Measurements from ENCODE around the gene BDKRB1.

The BDKRB1 gene

DNA sequence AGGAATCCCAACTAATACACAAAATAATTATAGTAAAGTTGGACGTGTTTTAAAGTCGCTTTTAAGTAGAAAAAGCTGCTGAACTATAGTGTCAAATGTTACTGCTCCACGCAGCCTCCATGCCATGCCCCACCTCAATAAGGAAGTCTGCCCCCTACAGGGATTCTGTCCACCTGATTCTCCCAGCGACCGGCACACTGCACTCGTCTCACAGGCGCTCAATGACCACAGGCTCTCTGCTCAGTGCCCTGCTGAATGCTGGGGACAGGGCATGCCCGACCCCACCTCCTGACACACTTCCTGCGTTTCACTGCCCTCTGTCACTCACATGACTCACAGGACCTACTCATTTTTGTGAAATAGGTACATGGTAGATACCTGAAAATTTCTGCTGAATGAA is 48.9 kb downstream of the BDKRB1 start:
- H3K27ac ChIP-seq, result no peak overlapping the region
- H3K79me2 ChIP-seq (ENCODE audit: insufficient read depth, low read depth), result no peaks in the 10 kb centered on the region
- TF ChIP-seq, protein P1, sequence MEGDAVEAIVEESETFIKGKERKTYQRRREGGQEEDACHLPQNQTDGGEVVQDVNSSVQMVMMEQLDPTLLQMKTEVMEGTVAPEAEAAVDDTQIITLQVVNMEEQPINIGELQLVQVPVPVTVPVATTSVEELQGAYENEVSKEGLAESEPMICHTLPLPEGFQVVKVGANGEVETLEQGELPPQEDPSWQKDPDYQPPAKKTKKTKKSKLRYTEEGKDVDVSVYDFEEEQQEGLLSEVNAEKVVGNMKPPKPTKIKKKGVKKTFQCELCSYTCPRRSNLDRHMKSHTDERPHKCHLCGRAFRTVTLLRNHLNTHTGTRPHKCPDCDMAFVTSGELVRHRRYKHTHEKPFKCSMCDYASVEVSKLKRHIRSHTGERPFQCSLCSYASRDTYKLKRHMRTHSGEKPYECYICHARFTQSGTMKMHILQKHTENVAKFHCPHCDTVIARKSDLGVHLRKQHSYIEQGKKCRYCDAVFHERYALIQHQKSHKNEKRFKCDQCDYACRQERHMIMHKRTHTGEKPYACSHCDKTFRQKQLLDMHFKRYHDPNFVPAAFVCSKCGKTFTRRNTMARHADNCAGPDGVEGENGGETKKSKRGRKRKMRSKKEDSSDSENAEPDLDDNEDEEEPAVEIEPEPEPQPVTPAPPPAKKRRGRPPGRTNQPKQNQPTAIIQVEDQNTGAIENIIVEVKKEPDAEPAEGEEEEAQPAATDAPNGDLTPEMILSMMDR (conservative IDR thresholded peaks at IDR 0.05; ENCODE audit: low read depth, low read length), result no peak
- no peaks in the 10 kb centered on the region for H4K20me1 ChIP-seq (ENCODE audit: insufficient read depth)
- no peak overlapping the region for H3K4me2 ChIP-seq
- no peaks in the 10 kb centered on the region for H3K27me3 ChIP-seq (ENCODE audit: insufficient read depth, low read depth)
- H3K36me3 ChIP-seq (ENCODE audit: insufficient read depth), result no peaks in the 10 kb centered on the region
- H3K4me1 ChIP-seq (ENCODE audit: low read depth, poor library complexity, severe bottlenecking), result no peaks in the 10 kb centered on the region
- no peak overlapping the region for H3K4me3 ChIP-seq (IDR thresholded peaks at IDR 0.05; ENCODE audit: insufficient read depth, low read depth, low read length)
- H3K9ac ChIP-seq, result no peak overlapping the region
- H2AFZ ChIP-seq (ENCODE audit: low read depth), result no peak overlapping the region

DNA sequence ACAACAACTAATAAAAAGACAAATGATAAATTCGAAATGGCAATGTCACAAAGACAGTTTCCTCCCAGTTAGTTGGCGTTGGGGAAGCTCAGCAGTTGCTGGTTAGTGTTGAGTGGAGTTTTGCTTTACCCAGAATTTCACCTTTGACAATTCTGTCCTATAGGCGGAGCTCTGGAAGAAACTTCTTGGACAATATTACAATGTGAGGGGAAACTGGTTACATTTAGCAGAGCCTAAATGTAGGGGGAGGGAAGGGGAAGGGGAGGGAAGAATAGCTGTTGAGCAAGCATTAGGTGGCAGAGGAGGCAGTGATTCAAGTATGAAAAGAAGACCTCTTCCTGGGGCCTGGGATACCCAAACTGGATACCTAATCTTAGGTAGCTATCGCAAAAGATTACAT is 51.4 kb downstream of the BDKRB1 start:
- no peak overlapping the region for H3K4me2 ChIP-seq
- no peak overlapping the region for H3K27ac ChIP-seq
- no peaks in the 10 kb centered on the region for H3K27me3 ChIP-seq (ENCODE audit: insufficient read depth, low read depth)
- no peaks in the 10 kb centered on the region for H4K20me1 ChIP-seq (ENCODE audit: insufficient read depth)
- H3K36me3 ChIP-seq (ENCODE audit: insufficient read depth), result no peaks in the 10 kb centered on the region
- no peaks in the 10 kb centered on the region for H3K79me2 ChIP-seq (ENCODE audit: insufficient read depth, low read depth)
- no peak overlapping the region for H3K4me3 ChIP-seq (IDR thresholded peaks at IDR 0.05; ENCODE audit: insufficient read depth, low read depth, low read length)
- no peaks in the 10 kb centered on the region for H3K4me1 ChIP-seq (ENCODE audit: low read depth, poor library complexity, severe bottlenecking)
- H3K9ac ChIP-seq, result no peak overlapping the region
- TF ChIP-seq, protein P1 (conservative IDR thresholded peaks at IDR 0.05; ENCODE audit: low read depth, low read length), result no peak
- no peak overlapping the region for H2AFZ ChIP-seq (ENCODE audit: low read depth)

DNA sequence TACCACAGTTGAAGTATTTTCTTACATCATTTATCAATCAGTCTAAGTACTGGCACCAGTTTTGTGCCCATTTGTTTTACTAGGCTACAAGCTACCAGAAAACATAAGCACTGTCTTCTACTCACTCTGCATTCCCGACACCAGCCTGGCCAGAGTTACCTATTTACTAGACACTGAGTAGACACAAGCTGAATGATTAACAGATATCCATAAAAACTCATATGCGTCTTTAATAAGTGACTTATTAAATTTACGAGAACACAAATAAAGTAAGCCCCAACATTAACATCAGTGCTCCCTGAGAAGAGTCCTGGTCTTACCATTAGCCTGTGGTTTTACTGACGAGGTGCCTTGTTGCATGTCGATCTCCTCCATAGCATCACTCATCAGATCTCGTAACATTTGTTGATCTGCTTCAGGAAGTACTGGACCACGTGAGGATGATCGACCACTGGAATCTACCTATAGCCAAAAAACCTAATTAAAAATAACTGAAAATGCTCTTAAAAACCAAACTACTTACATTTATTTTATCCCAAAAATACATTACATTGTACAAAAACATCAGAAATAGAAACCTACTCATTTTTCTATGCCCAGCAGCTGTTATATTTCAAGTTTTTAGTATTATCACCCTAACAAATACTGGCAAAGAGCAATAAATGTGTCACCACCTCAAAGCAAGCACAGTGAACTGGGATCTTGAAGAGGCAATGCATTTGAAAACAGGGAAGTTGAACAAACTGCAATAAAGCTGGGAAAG is 53.3 kb downstream of the BDKRB1 start:
- no peaks in the 10 kb centered on the region for H3K79me2 ChIP-seq (ENCODE audit: insufficient read depth, low read depth)
- TF ChIP-seq, protein P1 (conservative IDR thresholded peaks at IDR 0.05; ENCODE audit: low read depth, low read length), result no peak
- H3K4me2 ChIP-seq, result no peak overlapping the region
- no peaks in the 10 kb centered on the region for H3K4me1 ChIP-seq (ENCODE audit: low read depth, poor library complexity, severe bottlenecking)
- H3K9ac ChIP-seq, result no peak overlapping the region
- H3K36me3 ChIP-seq (ENCODE audit: insufficient read depth), result no peaks in the 10 kb centered on the region
- H3K27me3 ChIP-seq (ENCODE audit: insufficient read depth, low read depth), result no peaks in the 10 kb centered on the region
- no peak overlapping the region for H3K4me3 ChIP-seq (IDR thresholded peaks at IDR 0.05; ENCODE audit: insufficient read depth, low read depth, low read length)
- H2AFZ ChIP-seq (ENCODE audit: low read depth), result no peak overlapping the region
- no peaks in the 10 kb centered on the region for H4K20me1 ChIP-seq (ENCODE audit: insufficient read depth)
- no peak overlapping the region for H3K27ac ChIP-seq

DNA sequence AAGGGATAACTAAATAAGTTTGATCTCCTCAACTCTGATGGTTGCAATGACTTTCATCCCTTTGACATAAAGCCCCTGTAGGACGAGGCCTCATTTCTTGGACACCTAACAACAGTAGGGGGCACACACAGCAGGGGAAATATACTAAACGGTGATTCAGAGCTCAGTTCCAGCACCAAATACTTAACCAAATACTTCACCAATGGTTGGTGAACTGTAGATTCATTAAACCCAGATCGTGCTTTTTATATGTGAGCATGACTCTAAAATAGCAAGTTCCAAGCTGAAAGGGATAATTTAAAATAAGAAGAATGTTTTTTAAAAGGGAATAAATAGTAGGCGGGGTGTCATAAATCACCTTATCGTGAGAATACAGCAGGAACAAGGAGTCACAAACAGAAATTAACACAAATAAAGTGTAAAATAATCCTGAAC is 53.9 kb downstream of the BDKRB1 start:
- H3K27me3 ChIP-seq (ENCODE audit: insufficient read depth, low read depth), result no peaks in the 10 kb centered on the region
- H3K79me2 ChIP-seq (ENCODE audit: insufficient read depth, low read depth), result no peaks in the 10 kb centered on the region
- H3K27ac ChIP-seq, result no peak overlapping the region
- H3K9ac ChIP-seq, result no peak overlapping the region
- no peaks in the 10 kb centered on the region for H3K4me1 ChIP-seq (ENCODE audit: low read depth, poor library complexity, severe bottlenecking)
- H4K20me1 ChIP-seq (ENCODE audit: insufficient read depth), result no peaks in the 10 kb centered on the region
- no peak overlapping the region for H3K4me2 ChIP-seq
- TF ChIP-seq, protein P1 (conservative IDR thresholded peaks at IDR 0.05; ENCODE audit: low read depth, low read length), result no peak
- H2AFZ ChIP-seq (ENCODE audit: low read depth), result no peak overlapping the region
- H3K36me3 ChIP-seq (ENCODE audit: insufficient read depth), result no peaks in the 10 kb centered on the region
- H3K4me3 ChIP-seq (IDR thresholded peaks at IDR 0.05; ENCODE audit: insufficient read depth, low read depth, low read length), result no peak overlapping the region
